ENCODE measurements around the gene GRIN2C.

Gene GRIN2C

DNA sequence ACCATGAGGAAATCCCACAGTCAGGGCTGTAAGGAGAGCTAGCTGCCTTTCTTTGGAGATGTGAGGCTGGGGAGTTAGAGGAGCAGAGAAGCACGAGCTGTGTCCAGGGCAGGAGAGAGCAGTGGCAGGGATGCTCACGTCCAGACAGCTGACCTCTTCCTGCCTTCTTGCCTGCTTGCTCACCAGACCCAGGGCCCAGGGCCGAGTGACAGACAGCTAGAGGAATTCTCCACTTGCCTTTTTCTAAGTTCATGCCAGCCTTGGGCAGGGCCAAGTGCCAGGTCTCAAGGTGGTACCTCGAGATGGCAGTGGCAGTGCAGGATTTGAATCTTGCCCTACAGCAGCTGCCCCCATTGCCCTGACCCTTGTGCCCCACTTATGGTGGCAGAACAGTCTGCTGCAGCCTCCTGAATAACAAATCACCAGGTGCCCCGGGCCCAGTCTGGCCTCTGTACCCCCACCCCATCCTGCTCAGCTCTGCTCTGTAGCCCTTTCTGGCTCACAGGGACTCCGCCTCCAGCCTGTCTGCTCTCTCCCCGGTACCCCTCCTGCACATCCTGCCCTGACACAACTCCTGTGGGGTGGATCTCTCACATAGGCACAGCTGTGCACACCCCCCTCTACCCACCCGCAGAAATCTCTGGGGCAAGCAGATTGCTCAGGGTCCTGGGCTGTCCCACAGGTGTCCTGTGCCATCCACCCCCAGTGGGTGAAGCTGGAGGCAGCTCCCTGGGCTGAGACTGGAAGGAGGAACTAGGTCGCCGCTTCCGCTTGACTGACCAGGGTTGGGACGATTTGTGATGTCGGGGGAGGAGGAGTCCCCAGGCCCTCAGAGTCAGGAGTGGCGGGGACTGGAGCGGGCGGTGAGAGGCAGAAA is 25.9 kb downstream of the GRIN2C start:
- TF ChIP-seq, protein P1, sequence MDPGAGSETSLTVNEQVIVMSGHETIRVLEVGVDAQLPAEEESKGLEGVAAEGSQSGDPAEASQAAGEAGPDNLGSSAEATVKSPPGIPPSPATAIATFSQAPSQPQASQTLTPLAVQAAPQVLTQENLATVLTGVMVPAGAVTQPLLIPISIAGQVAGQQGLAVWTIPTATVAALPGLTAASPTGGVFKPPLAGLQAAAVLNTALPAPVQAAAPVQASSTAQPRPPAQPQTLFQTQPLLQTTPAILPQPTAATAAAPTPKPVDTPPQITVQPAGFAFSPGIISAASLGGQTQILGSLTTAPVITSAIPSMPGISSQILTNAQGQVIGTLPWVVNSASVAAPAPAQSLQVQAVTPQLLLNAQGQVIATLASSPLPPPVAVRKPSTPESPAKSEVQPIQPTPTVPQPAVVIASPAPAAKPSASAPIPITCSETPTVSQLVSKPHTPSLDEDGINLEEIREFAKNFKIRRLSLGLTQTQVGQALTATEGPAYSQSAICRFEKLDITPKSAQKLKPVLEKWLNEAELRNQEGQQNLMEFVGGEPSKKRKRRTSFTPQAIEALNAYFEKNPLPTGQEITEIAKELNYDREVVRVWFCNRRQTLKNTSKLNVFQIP (CRISPR knock-in tag; IDR thresholded peaks at IDR 0.05; ENCODE audit: borderline replicate concordance, low read depth): no peak
- TF ChIP-seq, protein P2, sequence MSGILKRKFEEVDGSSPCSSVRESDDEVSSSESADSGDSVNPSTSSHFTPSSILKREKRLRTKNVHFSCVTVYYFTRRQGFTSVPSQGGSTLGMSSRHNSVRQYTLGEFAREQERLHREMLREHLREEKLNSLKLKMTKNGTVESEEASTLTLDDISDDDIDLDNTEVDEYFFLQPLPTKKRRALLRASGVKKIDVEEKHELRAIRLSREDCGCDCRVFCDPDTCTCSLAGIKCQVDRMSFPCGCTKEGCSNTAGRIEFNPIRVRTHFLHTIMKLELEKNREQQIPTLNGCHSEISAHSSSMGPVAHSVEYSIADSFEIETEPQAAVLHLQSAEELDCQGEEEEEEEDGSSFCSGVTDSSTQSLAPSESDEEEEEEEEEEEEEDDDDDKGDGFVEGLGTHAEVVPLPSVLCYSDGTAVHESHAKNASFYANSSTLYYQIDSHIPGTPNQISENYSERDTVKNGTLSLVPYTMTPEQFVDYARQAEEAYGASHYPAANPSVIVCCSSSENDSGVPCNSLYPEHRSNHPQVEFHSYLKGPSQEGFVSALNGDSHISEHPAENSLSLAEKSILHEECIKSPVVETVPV (CRISPR knock-in tag; IDR thresholded peaks at IDR 0.05): no peak
- TF ChIP-seq, protein P3, sequence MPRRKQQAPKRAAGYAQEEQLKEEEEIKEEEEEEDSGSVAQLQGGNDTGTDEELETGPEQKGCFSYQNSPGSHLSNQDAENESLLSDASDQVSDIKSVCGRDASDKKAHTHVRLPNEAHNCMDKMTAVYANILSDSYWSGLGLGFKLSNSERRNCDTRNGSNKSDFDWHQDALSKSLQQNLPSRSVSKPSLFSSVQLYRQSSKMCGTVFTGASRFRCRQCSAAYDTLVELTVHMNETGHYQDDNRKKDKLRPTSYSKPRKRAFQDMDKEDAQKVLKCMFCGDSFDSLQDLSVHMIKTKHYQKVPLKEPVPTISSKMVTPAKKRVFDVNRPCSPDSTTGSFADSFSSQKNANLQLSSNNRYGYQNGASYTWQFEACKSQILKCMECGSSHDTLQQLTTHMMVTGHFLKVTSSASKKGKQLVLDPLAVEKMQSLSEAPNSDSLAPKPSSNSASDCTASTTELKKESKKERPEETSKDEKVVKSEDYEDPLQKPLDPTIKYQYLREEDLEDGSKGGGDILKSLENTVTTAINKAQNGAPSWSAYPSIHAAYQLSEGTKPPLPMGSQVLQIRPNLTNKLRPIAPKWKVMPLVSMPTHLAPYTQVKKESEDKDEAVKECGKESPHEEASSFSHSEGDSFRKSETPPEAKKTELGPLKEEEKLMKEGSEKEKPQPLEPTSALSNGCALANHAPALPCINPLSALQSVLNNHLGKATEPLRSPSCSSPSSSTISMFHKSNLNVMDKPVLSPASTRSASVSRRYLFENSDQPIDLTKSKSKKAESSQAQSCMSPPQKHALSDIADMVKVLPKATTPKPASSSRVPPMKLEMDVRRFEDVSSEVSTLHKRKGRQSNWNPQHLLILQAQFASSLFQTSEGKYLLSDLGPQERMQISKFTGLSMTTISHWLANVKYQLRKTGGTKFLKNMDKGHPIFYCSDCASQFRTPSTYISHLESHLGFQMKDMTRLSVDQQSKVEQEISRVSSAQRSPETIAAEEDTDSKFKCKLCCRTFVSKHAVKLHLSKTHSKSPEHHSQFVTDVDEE (CRISPR knock-in tag; IDR thresholded peaks at IDR 0.05): no peak
- TF ChIP-seq OSR1 (CRISPR knock-in tag; IDR thresholded peaks at IDR 0.05) (no peak), TOX (CRISPR knock-in tag; IDR thresholded peaks at IDR 0.05; ENCODE audit: borderline replicate concordance) (no peak), ZNF565 (CRISPR knock-in tag; conservative IDR thresholded peaks at IDR 0.05; ENCODE audit: low read depth) (no peak), ZC3H10 (CRISPR knock-in tag; IDR thresholded peaks at IDR 0.05) (no peak), ISL1 (CRISPR knock-in tag; IDR thresholded peaks at IDR 0.05) (no peak), RARB (CRISPR knock-in tag; IDR thresholded peaks at IDR 0.05) (no peak), SNAI2 (CRISPR knock-in tag; IDR thresholded peaks at IDR 0.05) (no peak), GLIS3 (CRISPR knock-in tag; IDR thresholded peaks at IDR 0.05) (no peak), ZFP3 (CRISPR knock-in tag; IDR thresholded peaks at IDR 0.05) (no peak), ARNTL (CRISPR knock-in tag; IDR thresholded peaks at IDR 0.05; ENCODE audit: borderline replicate concordance, low read depth) (no peak), BACH2 (CRISPR knock-in tag; IDR thresholded peaks at IDR 0.05; ENCODE audit: borderline replicate concordance) (no peak), CSDC2 (CRISPR knock-in tag; IDR thresholded peaks at IDR 0.05) (no peak), ZFP30 (CRISPR knock-in tag; IDR thresholded peaks at IDR 0.05) (no peak), ESRRG (CRISPR knock-in tag; IDR thresholded peaks at IDR 0.05) (no peak), PPARA (CRISPR knock-in tag; IDR thresholded peaks at IDR 0.05; ENCODE audit: borderline replicate concordance) (no peak)
- TF ChIP-seq, protein P4, sequence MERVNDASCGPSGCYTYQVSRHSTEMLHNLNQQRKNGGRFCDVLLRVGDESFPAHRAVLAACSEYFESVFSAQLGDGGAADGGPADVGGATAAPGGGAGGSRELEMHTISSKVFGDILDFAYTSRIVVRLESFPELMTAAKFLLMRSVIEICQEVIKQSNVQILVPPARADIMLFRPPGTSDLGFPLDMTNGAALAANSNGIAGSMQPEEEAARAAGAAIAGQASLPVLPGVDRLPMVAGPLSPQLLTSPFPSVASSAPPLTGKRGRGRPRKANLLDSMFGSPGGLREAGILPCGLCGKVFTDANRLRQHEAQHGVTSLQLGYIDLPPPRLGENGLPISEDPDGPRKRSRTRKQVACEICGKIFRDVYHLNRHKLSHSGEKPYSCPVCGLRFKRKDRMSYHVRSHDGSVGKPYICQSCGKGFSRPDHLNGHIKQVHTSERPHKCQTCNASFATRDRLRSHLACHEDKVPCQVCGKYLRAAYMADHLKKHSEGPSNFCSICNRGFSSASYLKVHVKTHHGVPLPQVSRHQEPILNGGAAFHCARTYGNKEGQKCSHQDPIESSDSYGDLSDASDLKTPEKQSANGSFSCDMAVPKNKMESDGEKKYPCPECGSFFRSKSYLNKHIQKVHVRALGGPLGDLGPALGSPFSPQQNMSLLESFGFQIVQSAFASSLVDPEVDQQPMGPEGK (CRISPR knock-in tag; IDR thresholded peaks at IDR 0.05; ENCODE audit: borderline replicate concordance): no peak
- TF ChIP-seq, protein P5, sequence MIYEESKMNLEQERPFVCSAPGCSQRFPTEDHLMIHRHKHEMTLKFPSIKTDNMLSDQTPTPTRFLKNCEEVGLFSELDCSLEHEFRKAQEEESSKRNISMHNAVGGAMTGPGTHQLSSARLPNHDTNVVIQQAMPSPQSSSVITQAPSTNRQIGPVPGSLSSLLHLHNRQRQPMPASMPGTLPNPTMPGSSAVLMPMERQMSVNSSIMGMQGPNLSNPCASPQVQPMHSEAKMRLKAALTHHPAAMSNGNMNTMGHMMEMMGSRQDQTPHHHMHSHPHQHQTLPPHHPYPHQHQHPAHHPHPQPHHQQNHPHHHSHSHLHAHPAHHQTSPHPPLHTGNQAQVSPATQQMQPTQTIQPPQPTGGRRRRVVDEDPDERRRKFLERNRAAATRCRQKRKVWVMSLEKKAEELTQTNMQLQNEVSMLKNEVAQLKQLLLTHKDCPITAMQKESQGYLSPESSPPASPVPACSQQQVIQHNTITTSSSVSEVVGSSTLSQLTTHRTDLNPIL (CRISPR knock-in tag; IDR thresholded peaks at IDR 0.05; ENCODE audit: low read depth): no peak
- peak; percentile 92 for ATAC-seq

DNA sequence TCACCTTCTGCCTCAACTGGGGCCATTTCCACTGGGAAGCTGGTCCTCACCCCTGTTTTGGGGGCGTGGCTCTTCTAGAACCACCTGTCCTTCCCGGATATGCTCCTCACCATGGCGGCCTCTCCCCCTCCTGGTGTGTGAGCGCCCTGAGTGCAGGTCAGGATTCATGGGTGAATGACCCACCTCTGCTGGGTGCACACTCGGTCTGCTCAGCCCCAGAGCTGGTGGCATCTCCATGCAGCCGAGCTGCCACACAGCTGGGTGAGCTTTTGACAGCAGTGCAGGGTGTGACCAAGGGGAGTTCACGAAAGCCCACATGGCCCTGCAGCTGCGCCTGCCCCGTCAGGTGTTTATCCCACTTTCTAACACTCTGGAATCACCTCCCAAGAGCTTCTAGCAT is 27.3 kb downstream of the GRIN2C start:
- no peak for ATAC-seq
- no peak for TF ChIP-seq ZC3H10 (CRISPR knock-in tag; IDR thresholded peaks at IDR 0.05)
- TF ChIP-seq ZNF70 (CRISPR knock-in tag; IDR thresholded peaks at IDR 0.05): no peak
- TF ChIP-seq, protein P2 (CRISPR knock-in tag; IDR thresholded peaks at IDR 0.05): no peak
- TF ChIP-seq ISL1 (CRISPR knock-in tag; IDR thresholded peaks at IDR 0.05): no peak
- TF ChIP-seq TCF4 (CRISPR knock-in tag; IDR thresholded peaks at IDR 0.05; ENCODE audit: borderline replicate concordance): no peak
- no peak for TF ChIP-seq GLIS3 (CRISPR knock-in tag; IDR thresholded peaks at IDR 0.05)
- TF ChIP-seq, protein P3 (CRISPR knock-in tag; IDR thresholded peaks at IDR 0.05): no peak
- TF ChIP-seq ESRRG (CRISPR knock-in tag; IDR thresholded peaks at IDR 0.05): no peak
- TF ChIP-seq PPARA (CRISPR knock-in tag; IDR thresholded peaks at IDR 0.05; ENCODE audit: borderline replicate concordance): no peak
- no peak for TF ChIP-seq CSDC2 (CRISPR knock-in tag; IDR thresholded peaks at IDR 0.05)
- TF ChIP-seq ZNF565 (CRISPR knock-in tag; conservative IDR thresholded peaks at IDR 0.05; ENCODE audit: low read depth): no peak
- no peak for TF ChIP-seq BACH2 (CRISPR knock-in tag; IDR thresholded peaks at IDR 0.05; ENCODE audit: borderline replicate concordance)
- no peak for TF ChIP-seq ZFP3 (CRISPR knock-in tag; IDR thresholded peaks at IDR 0.05)
- TF ChIP-seq, protein P5 (CRISPR knock-in tag; IDR thresholded peaks at IDR 0.05; ENCODE audit: low read depth): no peak
- TF ChIP-seq ARNTL (CRISPR knock-in tag; IDR thresholded peaks at IDR 0.05; ENCODE audit: borderline replicate concordance, low read depth): no peak
